Stimulated activated CD8-positive, alpha-beta memory T cell treated with anti-CD3 and anti-CD28 coated beads, Interleukin-7, amount 100 ng/mL, for 48 hours (primary cell): ENCODE data around the gene LSP1.

Source experiments
- DNase-seq, 2 donors: peaks; one replicate each; pipeline ENCODE4 v3.0.0-alpha.2; 2020; ENCODE audit warnings: low read depth in 1 of 2; ENCODE audit errors: extremely low read depth in 1 of 2

The LSP1 gene

DNA sequence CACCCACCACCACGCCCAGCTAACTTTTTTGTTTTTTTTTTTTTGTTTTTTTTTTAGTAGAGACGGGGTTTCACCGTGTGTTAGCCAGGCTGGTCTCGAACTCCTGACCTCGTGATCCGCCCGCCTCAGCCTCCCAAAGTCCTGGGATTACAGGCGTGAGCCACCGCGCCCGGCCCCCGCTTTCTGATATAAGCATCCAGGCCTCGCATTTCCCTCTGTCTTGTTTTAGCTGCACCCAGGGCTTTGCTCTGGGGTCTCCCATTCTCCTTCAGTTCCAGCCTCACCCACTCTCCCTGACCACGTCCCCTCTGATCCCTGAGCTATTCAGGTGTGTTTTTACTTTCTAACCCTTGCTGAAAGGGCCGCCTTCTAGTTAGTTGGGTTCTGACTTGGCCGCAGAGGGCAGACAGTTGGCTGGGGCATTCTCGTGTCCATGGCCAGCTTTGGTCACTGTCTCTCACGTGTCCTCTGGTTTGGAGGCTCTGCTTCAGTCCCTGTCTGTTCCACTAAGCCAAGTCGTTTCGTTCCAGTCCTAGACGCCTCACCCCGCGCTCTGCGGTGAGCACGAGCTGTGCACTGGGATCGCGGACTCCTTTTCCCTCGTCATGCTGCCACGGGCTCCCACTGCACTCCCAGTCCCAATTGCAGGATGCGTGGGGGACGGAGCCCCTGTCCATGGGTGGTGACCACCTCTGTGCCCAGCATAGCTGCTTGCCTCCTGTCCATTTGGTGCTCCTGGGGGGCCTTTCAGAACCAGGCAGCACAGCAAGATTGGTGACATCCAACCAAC, 60.6 kb downstream of the LSP1 start:
- no peak for DNase-seq

DNA sequence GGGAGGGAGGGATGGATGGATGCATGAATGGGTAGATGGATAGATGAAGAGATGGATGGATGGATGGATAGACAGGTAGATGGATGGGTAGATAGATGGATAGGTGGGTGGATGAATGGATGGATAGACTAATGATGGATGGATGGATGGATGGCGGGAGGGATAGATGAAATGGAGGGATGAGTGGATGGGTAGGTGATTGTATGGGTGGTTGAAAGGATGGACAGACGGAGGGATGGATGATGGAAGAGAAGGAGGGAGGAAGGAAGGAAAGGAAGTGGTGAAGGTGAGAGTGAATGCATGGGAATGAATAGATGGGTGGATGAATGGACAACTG, 62.9 kb downstream of the LSP1 start:
- DNase-seq, result no peak

DNA sequence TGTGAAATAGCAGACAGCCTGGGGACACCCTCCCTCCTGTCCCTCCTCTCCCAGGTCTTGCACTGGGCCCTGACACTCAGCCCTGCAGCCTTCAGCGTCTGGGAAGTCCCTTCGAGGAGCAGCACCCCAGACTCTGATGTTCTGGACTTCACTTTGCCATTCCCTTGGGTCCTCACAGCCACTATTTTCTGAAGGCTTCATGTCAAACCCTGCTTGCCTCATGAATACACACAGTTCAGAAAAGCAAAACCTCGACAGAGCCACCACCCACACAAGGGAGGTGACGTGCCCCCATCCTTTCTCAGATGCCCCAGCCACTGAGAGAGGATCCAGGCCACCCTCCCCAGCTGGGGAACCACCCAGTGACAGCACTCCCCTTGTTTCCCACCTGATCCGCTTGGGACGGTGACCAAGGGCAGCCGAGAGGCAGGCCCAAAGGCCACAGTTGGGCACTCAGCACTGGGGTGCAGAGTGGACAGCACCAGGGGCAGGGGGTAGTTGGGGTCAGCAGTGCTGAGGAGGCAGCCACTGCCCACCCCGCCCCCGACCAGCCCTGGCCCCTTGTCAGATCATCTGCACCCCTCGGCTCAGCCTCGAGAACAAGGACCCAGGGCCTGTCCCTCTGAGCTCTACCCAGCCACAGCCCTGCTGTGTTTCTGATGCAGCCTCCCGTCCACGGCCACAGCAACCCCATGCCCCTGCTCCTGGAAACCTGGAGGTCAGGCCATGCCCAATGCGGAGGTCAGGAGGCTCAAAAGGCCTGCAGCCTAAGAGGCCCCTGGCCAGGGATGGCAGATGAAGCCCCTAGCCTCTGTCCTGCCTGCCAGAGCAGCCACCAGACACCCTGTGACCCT, 63.5 kb downstream of the LSP1 start:
- DNase-seq, result peak in 1 of 2 donors; percentile 8

DNA sequence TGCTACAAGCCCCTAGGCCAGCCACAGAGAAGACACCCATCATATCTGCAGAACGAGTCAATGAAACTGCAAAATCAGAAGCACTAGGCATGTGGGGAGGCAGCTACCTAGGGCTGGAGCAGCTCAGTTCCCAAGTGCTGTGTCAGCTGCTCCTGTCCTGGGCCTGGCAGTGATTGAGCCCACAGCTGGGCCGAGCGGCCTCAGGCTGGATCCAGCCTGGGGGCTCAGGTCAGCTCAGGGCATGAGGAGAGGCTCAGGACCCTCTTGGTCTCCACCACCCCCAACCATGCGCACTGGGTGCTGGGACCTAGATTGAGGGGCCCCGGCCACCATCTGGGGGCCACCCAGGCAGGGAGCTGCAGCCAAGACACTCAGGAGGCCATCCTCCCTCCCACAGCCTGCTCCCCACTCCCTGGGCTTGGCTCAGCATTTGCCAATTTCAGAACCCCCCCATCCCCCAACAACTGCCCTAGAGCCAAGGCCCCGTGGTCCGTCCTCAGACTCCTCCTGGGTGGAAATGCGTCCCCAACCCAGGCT, 64.2 kb downstream of the LSP1 start:
- no peak for DNase-seq

DNA sequence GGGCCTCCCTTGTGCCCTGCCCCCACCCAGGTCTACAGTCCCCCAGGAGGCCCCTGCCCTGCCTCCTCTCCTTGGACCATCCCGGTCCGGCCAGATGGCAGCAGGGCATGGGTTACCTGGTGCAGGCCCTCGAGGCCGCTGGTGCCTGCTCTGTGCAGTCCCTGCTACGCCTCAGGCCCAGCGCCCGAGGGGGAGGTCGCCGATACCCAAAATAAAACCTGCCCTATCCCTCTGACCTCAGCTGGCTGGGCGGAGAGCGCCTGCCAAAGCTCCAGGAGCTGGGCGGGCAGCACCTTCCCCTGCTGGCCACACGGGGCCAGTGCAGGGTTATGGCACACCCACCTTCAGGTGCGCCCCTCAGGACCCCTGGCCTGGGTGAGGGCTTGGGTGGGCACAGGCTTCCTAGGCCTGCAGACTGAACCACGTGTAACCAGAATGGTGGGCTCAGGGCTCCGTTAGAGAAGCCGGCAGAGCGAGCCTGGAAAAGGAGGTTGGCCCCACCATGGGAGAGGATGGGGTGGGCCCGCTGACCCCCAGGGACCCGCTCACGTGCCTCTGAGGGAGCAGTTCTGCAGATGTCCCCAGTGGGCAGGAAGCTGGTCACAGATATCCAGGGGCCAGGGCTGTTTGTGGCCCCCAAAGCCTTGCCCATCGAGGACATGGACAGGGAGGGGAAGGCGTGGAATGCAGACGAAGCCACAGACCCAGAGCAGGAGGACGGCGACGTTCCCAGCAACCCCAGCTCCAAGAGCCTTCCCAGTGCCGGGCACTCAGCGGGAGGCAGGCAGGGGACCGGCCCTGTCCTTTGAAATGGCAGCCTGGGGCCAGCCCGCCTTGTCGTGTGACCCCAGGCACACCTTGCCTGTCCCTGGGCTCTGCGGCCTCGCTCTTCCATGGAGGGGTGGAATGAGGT, 64.9 kb downstream of the LSP1 start:
- no peak for DNase-seq

DNA sequence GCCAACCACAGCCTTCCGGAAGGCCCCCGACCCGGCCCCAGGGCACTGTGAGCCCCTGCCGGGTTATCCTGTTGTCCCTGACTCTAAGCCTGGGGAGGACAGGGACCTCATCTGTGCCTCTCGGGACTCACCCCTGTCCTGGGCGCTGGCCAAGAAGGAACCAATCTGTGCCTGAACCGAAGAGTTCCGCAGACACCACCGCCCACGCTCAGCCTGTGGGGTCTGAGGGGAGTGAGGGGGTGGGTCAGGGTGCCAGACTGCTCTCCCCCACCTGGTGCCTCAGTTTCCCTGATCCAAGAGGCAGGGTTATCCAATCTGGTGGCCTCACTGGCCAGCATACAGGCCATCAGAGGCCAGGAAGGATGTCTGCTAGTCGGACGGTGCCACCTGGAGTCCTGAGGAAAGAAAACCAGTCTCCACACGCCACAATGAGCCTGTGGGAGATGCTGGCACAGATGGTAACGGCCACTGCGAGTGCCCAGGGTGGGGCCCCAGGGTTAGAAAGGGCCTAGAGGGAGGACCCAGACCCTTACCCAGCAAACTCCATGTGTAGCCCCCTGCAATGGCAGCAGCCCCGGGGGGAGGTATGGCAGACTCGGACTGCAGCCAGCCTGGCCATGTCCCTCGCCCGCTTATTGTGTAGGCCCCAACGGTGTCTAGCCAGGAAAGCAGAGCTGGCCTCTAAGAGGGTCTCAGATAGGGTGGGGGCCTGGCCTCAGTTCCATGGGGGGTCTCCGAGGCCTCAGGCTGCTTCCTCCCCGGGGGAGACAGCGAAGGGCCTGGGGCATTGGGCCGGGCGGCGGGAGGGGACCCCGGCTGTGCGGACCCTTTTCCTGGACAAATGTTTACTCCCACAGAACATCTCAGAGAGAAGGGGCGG, 65.8 kb downstream of the LSP1 start:
- DNase-seq, result no peak

DNA sequence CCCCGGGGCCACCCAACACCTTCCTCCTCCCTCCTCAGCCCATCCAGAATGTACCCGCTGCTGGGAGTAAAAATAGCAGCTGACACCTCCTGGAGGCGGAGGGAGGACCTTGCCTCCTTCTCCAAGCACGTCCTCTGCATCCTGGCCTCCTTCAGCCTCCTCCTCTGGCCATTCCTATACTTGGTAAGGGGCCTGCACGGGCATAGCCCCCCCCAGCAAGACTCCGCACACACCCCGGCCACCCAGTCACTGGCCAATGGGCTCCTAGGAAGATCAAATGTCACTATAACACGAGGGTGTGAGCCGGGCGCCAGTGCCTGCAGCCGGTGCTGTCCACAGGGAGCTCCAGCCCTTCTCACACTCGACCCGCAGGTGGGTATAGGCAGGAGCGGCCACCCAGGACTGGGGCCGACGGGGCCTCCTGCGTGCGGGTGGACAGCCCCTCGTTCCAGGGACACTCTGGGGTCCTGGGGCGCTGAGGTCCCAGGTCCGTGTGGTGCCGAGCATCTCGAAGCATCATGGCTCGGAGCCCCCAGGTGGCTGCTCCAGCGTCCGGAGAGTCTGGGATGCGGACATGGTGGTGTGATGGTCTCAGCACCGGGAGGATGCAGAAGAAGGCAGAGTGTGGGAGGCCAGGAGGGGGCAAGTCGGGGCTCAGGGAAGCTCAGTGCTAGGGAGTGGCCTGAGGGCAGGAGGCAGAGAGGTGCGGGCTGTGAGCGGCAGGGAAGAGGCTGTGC, 66.7 kb downstream of the LSP1 start, which contains the start of gene TNNT3:
Gene TNNT3, plus strand, starts transcription at position 313 of the 737 bp plus-strand sequence. CDS start 3,172 bp downstream, outside the sequence.
- DNase-seq, result no peak

DNA sequence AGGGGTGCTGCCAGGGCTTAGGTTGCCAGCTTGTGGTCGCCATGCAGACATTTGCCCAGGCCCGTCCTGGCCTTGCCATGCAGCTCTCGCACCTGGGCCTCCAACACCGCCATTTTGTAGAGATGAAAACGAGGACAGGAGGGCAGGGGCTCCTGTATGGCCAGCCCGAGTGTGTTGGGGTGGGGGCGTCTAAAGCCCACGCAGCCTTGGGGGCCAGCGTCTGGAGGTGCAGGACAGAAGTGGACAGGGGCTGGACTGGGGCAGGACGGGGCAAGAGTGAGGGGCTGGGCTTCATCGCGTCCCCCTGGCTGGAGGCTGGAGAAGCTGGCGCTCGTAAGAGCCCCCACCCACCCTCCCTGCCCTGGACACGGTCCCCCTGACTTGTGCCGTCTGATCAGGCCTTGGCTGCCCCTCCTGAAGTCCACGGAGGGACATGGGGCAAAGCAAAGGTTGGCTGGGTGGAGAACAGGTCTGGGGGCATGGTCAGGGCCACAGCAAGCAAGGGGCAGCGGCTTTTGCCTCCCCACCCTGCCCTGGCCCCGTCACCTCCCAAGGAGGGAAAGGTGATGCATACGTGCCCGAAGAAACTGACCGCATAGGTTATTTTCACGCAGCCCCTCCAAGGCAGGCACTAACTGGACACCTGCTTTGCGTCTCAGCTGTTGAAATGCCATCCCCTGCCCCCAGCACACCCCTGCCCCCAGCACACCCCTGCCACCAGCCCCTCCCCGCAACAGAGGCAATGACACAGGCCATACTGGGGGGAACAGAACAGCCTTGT, 67.4 kb downstream of the LSP1 start:
- no peak for DNase-seq

DNA sequence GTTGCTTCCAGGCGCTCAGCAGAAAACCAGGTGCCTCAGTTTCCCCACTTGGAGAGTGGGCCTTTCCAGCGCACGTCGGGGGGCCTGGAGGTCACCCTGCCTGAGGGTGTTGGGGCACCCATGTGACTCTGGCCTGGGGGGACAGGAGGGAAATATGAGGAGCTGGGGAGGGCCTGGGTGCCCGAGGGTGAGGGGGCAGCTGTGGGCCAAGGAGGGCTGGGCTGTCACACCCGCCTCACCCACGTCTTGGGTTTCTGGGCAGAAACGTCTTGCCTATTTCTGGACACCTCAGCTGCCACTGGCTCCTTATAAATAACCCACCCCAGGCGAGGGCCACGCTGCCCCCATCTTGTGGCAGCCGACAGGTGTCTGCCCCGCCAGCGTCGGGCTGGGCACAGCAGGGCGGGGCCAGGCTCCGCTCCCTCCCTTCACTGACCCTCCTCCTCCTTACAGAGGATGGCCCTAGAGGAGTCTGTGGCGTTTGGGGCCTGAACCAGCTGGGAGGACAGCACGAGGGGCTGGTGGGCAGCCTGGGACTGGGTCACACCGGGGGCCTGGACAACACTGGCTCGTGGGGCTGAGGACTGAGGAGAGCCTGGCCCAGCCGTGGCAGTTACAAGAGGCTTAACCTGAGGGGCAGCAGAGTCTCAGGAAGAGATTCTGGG, 68.2 kb downstream of the LSP1 start:
- DNase-seq, result no peak

DNA sequence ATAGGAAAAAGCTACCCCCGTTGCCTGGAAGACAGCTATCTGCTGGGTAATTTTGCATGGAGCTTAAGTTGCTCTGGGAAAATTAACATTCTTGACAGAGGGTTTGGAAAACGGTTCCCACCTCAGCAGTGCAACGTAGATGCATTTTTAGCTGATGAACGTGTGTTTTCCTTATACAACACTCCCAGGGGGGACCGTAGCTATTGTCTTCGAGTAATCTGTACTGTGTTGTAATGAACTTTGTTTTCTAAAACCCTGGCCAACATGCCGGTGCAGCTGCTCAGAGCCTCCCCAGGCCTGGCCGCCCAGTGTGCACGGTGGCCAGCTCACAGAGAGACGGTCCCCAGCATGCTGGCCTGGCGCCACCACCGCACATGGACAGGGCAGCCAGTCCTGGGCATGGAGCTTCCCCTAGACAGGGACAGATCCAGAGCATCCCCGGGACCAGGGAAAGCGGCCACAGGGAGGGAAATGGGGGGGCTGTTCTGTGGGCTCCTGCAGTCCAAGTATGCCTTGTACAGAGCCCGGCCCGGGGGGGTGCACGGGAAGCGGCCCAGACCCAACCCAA, 68.8 kb downstream of the LSP1 start:
- no peak for DNase-seq

DNA sequence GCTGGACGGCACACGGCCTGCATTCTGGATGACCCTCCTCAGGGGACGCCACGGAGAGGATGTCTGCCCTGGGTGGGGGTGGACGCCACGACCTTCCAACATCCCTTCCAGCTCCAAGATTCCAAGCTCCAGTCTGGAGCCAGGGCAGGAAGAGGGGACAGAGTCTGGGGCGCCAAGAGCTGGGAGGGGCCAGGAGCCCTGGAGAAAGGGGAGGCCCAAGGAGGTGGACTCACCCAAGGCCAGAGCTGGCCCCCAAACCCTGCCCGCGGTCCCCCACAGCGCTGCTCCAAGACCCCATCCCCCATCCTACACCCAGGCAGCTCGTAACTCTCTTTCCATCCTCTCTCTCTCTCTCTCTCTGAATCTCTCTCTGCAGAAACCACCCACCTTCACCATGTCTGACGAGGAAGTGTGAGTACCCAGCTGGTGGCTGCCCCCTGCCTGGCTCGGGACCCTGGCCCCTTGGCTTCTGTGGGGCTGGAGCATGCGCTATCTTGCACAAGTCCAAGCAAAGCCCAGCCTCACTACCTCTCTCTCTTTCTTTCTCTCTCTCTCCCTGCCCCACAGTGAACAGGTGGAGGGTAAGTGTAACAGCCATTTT, 69.7 kb downstream of the LSP1 start:
- no peak for DNase-seq

DNA sequence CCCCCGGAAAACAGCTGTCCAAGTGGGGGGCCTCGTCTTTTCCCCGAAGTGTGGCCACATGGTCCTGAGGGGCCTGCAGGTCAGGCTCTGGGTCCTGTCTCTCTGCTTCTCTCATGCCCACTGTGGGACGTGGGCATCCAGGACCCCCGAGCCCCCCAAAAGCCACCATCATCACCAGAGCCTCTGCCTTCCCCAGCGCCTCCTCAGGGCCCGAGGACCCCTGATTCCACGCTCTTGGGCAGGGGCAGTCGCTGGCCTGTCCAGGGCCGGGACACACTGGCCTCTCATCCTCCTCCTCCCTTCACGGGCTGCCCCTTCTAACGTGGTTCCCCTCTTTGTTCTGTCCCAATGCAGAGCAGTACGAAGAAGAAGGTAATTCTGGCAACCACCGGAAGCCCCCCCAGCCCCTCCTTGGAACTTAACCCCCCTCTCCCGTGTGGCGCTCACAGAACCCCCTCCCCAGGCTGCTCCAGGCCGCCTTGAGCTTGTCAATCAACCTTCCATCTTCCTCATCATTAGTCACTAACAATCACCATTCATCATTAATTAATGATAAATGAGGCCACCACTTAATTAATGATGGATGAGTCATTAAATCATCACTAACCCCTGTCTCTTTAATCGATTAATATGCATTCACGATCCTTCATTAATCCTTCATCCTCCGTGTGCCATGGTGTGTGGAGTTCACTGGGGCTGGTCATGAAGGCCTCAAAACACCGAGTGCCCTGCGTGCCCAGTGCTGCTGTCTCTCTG, 70.5 kb downstream of the LSP1 start:
- no peak for DNase-seq

DNA sequence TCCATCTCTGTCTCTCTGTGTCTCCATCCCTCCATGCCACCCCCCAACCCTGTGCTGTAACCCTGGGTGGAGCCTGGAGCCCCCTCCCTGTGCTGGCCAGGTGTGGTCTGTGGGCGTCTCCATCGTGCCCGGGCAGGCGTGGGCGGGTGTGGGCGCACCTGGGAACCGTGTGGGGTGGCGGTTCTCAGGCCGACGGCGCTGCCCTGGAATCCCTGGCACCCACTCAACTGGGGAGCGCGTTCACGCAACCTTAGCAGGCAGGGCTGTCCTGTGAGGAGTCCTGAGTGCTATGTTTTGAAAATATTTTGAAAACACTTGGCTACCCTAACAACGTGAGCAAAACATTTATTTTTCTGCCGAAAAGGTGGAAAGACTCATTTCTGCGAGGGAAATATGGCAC, 71.3 kb downstream of the LSP1 start:
- no peak for DNase-seq

DNA sequence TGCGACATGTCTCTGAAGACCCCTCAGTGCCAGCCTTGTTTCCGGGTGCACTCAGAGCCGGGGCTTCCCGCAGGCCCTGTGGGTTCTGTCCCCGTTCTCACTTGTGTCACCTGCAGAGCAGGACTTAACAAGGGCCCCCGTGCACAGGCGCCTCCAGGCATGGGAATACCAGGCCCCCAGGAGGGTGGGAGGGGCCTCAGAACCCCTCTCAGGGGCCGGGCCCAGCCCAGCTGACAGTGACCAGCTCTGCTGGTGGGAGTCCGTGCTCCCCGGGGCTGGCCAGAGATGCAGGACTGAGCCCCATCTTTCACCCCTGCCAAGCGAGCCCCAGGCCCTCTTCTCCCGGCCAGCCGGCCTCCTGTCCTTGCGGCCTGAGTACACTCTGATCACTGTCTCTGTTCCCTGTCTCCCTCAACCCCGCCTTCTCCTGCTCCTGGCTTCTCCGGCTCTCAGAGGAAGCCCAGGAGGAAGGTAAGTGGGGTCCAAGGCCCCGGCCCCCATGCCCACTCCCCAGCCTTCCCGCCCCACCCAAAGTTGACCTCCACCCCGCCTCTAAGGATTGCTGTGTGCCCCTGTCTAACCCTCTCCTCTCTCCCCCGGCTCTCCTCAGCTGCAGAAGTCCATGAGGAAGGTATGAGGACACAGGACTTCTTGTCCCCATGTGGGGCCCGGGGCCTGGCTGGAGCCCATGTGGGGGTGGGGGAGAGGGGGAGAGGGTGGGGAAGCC, 71.9 kb downstream of the LSP1 start:
- no peak for DNase-seq

DNA sequence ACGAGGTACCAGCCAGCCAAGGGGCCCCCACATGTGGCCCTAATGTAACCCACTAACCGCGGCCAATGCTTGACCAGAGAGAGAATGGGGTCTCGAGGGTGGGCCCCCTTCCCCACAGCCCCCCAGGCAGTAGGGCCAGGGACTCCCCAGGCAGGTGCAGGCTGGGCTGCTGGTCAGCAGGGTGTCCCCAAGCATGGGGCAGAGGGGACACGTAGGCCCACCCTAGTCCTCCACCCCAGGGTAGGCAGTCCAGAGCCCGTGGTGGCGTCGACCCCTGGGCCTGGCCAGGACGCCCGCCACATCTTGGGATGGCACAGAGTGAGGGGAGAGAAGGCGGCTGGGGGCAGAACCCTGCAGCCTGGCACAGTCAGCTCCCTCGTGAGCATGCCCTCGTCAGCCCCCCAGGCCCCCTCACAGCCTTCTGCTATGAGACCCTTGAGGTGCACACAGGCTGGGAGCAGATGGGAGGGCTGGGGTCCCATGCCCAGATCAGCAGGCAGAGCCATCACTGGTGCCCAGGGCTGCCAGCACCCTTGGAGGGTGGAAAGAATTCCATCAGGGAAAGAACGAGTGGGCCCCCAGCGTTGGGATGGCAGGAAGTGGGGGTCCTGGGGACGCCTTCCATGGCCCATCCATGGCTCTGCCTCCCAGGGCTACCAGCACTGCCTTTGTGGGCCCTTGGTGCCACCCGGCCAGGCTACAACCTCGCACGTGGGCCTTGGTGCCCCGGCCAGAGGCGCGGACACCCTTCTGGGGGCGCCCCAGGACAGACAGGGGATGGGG, 72.7 kb downstream of the LSP1 start:
- no peak for DNase-seq
